Fibroblast of skin of left biceps (primary cell): ENCODE data around the gene GTF2H2.
"Not testable (repeated sequence)": the region's sequence is repeated elsewhere in the genome, so short reads cannot be mapped to it uniquely, and the experiment has no call there.

Experiments used
- DNase-seq, 2 experiments: peaks; one replicate each; pipeline ENCODE4 v3.0.0-alpha.2; 2013; ENCODE audit warnings: low read depth in 2 of 2

GTF2H2 gene

GRCh38 chr5:71067262-71067928, at the start of gene GTF2H2:
GTF2H2 (minus strand) TSS chr5:71067676; CDS start chr5:71062763, 4,913 bp downstream.
- not testable (repeated sequence) for DNase-seq

GRCh38 chr5:71109730-71110275, 42.3 kb upstream of the GTF2H2 start:
- not testable (repeated sequence) for DNase-seq

- not testable (repeated sequence) for DNase-seq
Observed at GRCh38 chr5:71099996-71100395, 32.5 kb upstream of the GTF2H2 start.

DNA sequence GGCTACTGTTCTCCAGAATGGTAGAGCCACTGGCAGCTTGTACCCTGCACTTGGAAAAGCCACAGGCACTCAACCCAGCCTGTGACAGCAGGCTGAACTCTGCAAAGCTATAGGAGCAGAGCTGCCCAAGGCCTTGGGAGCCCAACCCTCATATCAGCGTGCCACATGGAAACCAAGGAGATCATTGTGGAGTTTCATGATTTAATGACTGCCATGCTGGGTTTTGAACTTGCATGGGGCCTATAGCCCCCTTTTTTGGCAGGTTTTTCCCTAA, 30.4 kb upstream of the GTF2H2 start:
- not testable (repeated sequence) for DNase-seq

DNA sequence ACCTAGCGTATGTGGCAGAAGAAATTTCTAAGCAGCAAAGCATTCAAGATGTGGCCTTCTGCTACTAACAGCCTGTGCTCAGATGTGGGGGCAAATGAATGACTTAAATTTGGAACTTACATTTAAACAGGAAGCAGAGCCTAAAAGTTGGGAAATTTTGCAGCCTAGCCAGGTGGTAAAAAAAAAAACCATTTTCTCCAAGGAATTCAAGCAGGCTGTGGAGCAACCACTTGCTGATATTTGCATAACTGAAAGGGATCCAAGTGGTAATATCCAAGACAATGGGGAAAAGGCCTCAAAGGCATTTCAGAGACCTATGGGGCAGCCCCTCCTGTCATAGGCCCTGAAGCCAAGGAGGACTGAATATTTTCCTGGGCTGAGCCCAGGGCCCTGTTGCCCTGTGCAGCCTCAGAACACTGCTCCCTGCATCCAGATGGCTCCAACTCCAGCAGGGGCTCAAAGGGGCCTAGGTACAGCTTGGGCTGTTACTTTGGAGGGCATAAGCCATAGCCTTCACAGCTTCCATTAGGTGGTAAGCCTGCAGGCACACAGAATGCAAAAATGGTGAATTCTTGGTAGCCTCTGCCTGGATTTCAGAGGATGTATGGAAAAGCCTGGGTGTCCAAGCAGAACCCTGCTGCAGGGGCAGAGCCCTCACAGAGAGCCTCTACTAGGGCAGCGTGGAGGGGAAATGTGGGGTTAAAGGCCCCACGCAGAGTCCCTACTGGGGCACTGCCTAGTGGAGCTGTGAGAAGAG, 29.9 kb upstream of the GTF2H2 start:
- DNase-seq, result not testable (repeated sequence)

DNA sequence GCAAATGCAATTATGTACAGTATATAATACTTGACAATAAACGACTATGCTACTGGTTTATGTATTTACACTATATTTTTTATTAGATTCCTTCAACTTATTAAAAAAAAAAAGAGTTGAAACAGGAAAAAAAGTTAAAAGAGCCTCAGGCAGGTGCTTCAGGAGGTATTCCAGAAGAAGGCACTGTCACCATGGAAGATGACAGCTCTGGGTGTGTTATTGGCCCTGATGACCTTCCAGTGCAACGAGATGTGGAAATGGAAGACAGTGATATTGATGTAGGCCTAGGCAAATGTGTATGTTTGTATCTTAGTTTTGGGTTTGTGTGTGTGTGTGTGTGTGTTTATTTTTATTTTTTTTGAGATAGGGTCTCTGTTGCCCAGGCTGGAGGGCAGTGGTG, 22.3 kb upstream of the GTF2H2 start:
- not testable (repeated sequence) for DNase-seq

GRCh38 chr5:71088754-71089153, 21.3 kb upstream of the GTF2H2 start:
- not testable (repeated sequence) for DNase-seq

GRCh38 chr5:71086145-71086544, 18.7 kb upstream of the GTF2H2 start:
- DNase-seq, result not testable (repeated sequence)

GRCh38 chr5:71084280-71085063, 17.0 kb upstream of the GTF2H2 start:
- DNase-seq, result not testable (repeated sequence)

GRCh38 chr5:71082898-71083297, 15.4 kb upstream of the GTF2H2 start:
- not testable (repeated sequence) for DNase-seq

GRCh38 chr5:71082340-71082739, 14.9 kb upstream of the GTF2H2 start:
- DNase-seq, result not testable (repeated sequence)

GRCh38 chr5:71061322-71061721, 6.2 kb downstream of the GTF2H2 start:
- not testable (repeated sequence) for DNase-seq

DNA sequence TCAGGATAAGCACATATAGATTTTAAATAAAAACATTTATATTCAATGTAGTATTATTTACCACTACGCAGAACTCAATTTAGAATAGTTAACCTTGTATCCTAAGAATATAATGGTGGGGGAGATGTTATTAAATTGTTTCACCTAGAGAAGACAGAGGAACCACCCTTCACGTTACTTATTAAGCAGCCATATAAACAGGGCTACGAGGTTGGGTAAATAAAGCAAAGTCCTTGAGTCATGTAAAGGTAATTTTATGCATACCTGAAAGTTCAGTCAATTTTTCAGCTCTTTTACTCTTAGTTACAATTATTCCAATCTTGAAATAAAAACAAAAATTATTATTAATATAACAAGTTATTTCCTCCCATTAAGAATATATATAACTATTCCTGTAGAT, 8.1 kb downstream of the GTF2H2 start:
- not testable (repeated sequence) for DNase-seq

DNA sequence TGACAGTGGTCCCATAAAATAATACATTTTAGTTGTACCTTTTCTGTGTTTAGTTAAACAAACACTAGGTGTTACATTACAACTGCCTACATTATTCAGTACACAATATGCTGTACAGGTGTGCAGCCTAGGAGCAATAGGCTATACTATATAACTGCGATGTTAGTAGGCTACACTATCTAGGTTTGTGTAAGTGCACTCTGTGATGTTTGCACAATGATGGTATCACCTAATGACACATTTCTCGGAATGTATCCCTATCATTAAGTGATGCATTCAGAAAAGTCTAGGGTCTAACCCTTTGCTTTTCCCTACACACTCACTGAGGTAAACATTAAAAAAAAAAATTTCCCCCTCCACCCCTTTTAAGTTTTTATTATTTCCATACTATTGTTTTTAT, 22.7 kb downstream of the GTF2H2 start:
- not testable (repeated sequence) for DNase-seq

- DNase-seq, result not testable (repeated sequence)
Observed at GRCh38 chr5:71044128-71044527, 23.3 kb downstream of the GTF2H2 start.

DNA sequence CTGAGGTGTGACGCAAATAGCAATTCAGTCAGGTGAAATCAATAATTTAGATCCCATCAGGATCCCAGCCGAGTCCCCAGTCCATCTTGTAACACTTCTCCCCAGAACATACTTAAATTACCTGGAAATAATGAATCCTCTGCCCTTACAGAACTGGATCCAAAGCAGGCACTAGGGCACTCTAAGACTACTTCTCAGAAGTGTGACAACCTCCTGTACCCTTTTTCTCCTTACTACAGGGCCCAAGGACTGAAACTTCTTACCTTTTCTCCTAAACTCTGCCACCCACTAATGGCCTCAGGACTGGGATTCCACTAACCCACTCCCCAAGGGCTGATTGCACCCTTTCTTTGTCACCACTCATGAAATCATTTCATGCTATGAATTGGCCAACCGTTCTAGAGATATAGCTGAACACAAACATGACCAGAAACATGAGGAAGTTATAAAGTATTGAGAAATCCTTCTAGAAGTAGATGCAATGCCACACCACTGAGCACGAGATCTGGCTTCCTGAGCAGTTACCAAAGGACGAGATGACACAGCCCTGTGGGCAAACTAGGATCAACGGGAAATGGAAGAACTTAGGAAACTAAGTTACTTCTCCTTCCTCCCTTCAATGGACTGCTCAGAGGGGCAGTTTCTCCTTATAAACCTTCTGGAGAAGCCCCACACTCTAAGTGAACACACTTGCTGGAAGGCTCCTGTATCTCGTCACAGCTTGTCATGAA, 36.3 kb downstream of the GTF2H2 start:
- not testable (repeated sequence) for DNase-seq

DNA sequence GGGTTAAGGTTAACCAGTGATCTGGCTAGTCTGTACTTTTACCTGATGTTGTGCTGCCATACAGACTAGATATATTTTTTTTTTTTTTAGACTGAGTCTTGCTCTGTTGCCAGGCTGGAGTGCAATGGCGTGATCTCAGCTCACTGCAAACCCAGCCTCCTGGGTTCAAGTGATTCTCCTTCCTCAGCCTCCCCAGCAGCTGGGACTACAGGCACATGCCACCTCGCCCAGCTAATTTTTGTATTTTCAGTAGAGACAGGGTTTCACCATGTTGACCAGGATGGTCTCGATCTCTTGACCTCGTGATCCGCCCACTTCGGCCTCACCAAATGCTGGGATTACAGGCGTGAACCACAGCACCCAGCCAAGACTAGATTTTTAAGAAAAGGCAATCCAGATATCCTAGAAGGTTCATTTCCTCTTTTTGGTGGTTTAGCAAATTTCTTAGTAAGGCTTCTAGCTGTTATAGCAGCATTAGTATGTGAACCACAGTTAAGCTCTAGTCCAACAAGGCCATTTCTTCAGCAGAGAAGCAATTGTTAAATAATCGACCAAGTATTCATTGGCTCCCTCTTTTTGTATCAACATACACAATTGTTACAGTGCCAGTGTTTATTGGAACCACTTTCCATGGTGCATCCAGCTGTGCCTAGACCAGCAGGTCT, 42.1 kb downstream of the GTF2H2 start, which contains the start of gene NAIP:
Gene NAIP (minus strand): TSS at position 51 of the 665 bp plus-strand sequence. CDS start 12,424 bp downstream, outside the sequence.
- DNase-seq, result not testable (repeated sequence)

GRCh38 chr5:71020643-71021042, 46.8 kb downstream of the GTF2H2 start:
- DNase-seq, result not testable (repeated sequence)

DNA sequence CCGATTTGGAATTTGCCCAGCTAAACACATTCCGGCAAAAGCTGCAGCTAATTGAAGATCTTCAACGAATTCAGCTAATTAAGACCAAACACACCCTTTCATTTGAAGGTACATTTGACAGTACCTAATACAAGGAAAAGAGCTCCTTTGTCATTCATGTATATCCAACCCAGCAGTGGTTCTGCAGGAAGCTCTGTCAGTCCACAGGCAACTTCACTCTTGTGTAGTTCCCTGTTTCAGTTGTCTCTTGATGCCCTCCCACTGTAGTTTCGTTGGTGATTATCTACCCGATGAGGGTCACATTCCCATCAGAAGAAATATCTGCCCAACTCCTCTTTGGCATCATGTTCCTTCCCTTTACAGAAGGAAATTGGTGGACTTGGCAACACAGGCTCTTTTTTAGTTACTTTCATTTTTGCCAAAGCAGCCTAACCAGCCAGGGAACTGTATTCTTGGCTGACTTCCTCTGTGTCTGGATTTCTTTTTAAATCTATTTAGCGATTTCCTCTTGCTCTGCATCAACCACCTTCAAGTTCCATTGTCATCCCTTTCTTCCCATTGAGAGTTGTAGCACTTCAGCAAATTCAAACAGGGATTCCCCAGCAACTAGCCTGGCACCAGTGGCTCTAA, 49.0 kb downstream of the GTF2H2 start:
- not testable (repeated sequence) for DNase-seq

DNA sequence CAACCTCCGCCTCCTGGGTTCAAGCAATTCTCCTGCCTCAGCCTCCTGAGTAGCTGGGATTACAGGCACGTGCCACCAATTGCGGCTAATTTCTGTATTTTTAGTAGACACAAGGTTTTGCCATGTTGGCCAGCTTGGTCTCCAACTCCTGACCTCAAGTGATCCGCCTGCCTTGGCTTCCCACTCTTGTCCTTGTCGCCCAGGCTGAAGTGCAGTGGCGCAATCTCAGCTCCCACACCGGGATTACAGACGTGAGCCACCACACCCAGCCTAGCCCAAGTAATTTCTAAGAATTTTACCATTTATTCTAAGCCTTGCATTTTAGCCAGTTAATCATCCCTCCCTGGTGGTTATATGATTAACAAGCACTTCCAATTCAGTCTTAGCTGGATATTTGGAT, 53.3 kb downstream of the GTF2H2 start:
- DNase-seq, result no peak
